HepG2 (cell line): Measurements from ENCODE around the gene HDAC8. TPM values are rescaled to one million over a fixed set of nuclear protein-coding genes. Genes with fewer than 3 reads are reported as not detected.

Experiments used
- ATAC-seq: fragments of 200-7000 bp; cut with Tn5 transposase; 3 replicates; pipeline ENCODE4 v1.9.1; 2020; ENCODE audit warnings: mild to moderate bottlenecking, moderate library complexity
- BruUV-seq: library from RNA; stranded (reverse); fragments of 400-500 nt; replicated peaks from 2 replicates; lab custom pipeline; 2021; lab: Mats Ljungman, UMichigan
- CTCF ChIA-PET: fragments of 300-600 bp; formaldehyde crosslinking; extraction: SDS; loops from one replicate; lab custom pipeline; 2021; ENCODE audit warnings: low total read pairs, inconsistent platforms, low intra/inter-chr PET ratio; lab: Yijun Ruan, JAX
- POLR2A ChIA-PET: fragments of 350-600 bp; sonication (Branson Sonifier 250); formaldehyde crosslinking; loops from one replicate; lab custom pipeline; 2020; ENCODE audit warnings: antibody characterized with exemption, inconsistent platforms; lab: Yijun Ruan, JAX
- DNase-seq: peaks from one replicate; pipeline ENCODE4 v3.0.0-alpha.2; 2015; ENCODE audit warnings: low spot score
- FAIRE-seq: peaks from 3 replicates; lab custom pipeline; 2011; peaks lifted over from hg19 to GRCh38; lab: Jason Lieb, UNC
- H2AFZ ChIP-seq: one replicate; pipeline ENCODE4 v1.6.1; 2011; ENCODE audit warnings: low read length, inconsistent platforms
- H3K27ac ChIP-seq: fragments of 300-600 bp; 3 replicates; pipeline ENCODE4 v1.8.0; 2011; ENCODE audit warnings: mixed run types, mild to moderate bottlenecking, mixed read lengths, low read length, inconsistent platforms; ENCODE audit not compliant: insufficient read depth; ENCODE audit errors: extremely low read length
- H3K27me3 ChIP-seq, 2 experiments: fragments of 200-600 bp in 1 of 2; 2 replicates in 1 of 2; 3 replicates in 1 of 2; pipeline versions ENCODE4 v1.6.0 to v1.8.0; 2011; ENCODE audit warnings: low read length in 2 of 2, mild to moderate bottlenecking in 2 of 2, moderate library complexity in 2 of 2, inconsistent platforms in 1 of 2; ENCODE audit not compliant: insufficient read depth in 2 of 2, control insufficient read depth in 1 of 2
- H3K36me3 ChIP-seq, 2 experiments: fragments of 200-600 bp in 1 of 2; replicated peaks in 1 of 2; 2 replicates in 1 of 2; 3 replicates in 1 of 2; pipeline versions ENCODE4 v1.5.1 to v1.8.0; 2011; ENCODE audit warnings: low read length in 2 of 2, inconsistent platforms in 1 of 2; ENCODE audit not compliant: insufficient read depth in 2 of 2, control insufficient read depth in 1 of 2
- H3K4me1 ChIP-seq: 2 replicates; pipeline ENCODE4 v1.5.1; 2012; ENCODE audit warnings: low read length, inconsistent platforms; ENCODE audit not compliant: insufficient read depth
- H3K4me2 ChIP-seq: 2 replicates; pipeline ENCODE4 v1.6.0; 2011; ENCODE audit warnings: low read depth, low read length, inconsistent platforms
- H3K4me3 ChIP-seq, 3 experiments: fragments of 200-600 bp in 1 of 3; sonication (generic), shearing (Covaris generic) in 1 of 3; replicated peaks in 1 of 3; 2 replicates each; pipeline ENCODE4 v1.5.1; 2011 to 2016; ENCODE audit warnings: low read length in 3 of 3, inconsistent platforms in 2 of 3, low read depth in 2 of 3, mild to moderate bottlenecking in 2 of 3, control low read depth in 1 of 3, mixed read lengths in 1 of 3; ENCODE audit not compliant: insufficient read depth in 1 of 3
- H3K79me2 ChIP-seq: one replicate; pipeline ENCODE4 v1.6.1; 2011; ENCODE audit warnings: low read length, inconsistent platforms; ENCODE audit not compliant: insufficient read depth
- H3K9ac ChIP-seq: 2 replicates; pipeline ENCODE4 v1.6.0; 2011; ENCODE audit warnings: mild to moderate bottlenecking, low read depth, low read length, inconsistent platforms; ENCODE audit not compliant: insufficient read depth
- H3K9me3 ChIP-seq: 2 replicates; pipeline ENCODE4 v1.5.1; 2012; ENCODE audit warnings: mild to moderate bottlenecking, low read length
- H4K20me1 ChIP-seq: 2 replicates; pipeline ENCODE4 v1.6.0; 2011; ENCODE audit warnings: inconsistent platforms, mild to moderate bottlenecking, low read length, moderate library complexity; ENCODE audit not compliant: insufficient read depth
- GPN1 ChIP-seq: sonication (generic); formaldehyde crosslinking; IDR thresholded peaks from 2 replicates; pipeline ENCODE4 v1.5.1; 2020; ENCODE audit warnings: missing genetic modification reagents, borderline replicate concordance
- IKZF1 ChIP-seq: fragments of 450-650 bp; IDR thresholded peaks from 2 replicates; pipeline ENCODE4 v1.7.1; 2016
- SIX1 ChIP-seq: sonication (generic); formaldehyde crosslinking; IDR thresholded peaks from 2 replicates; pipeline ENCODE4 v1.4.0; 2020; ENCODE audit warnings: missing genetic modification reagents, borderline replicate concordance
- ZNF891 ChIP-seq: sonication (generic); formaldehyde crosslinking; IDR thresholded peaks from 2 replicates; pipeline ENCODE4 v1.5.0; 2020; ENCODE audit warnings: mild to moderate bottlenecking, missing genetic modification reagents
- WGBS: methylation state at CpG from one replicate; pipeline ENCODE4 v1.1.6; 2017; ENCODE audit warnings: low lambda C conversion rate; 5-methylcytosine and 5-hydroxymethylcytosine counted together
- in situ Hi-C: cut with HindIII; loops from 2 replicates; pipeline ENCODE4 v1.10.0; 2017; ENCODE audit warnings: low pct_unique_long_range_greater_than_20kb; ENCODE audit not compliant: extremely low pct_ligation_motif_present
- intact Hi-C: fragments of 100-400 bp; cut with micrococcal nuclease; formaldehyde crosslinking; loops from one replicate; pipeline ENCODE4 v1.10.0; 2022; ENCODE audit not compliant: unreplicated experiment
- polyA plus RNA-seq, 8 experiments: library from polyadenylated mRNA; depleted of rRNA in 3 of 8; stranded (reverse) in 7 of 8; unstranded in 1 of 8; fragments of >200 nt; fragmentation: Illumina TruSeq in 4 of 8; extraction: Trizol in 4 of 8; gene quantifications; 2 replicates each; pipeline versions ENCODE4 v1.2.1 to v1.2.3, GENCODE V29; 2011 to 2016; ENCODE audit warnings: low read depth in 4 of 8, missing spikeins in 1 of 8, mixed read lengths in 1 of 8; ENCODE audit not compliant: insufficient read depth in 1 of 8
- total RNA-seq, 5 experiments: library from RNA; depleted of rRNA; stranded (reverse); fragments of >200 nt; fragmentation: Illumina TruSeq; extraction: Trizol; gene quantifications; 2 replicates each; pipeline ENCODE4 v1.2.3, GENCODE V29; 2016; ENCODE audit warnings: low read depth in 1 of 5
- TF ChIP-seq, protein P1 (sequence below): sonication (generic); formaldehyde crosslinking; IDR thresholded peaks from 2 replicates; pipeline ENCODE4 v1.5.0; 2020; ENCODE audit warnings: mild to moderate bottlenecking, missing genetic modification reagents
- TF ChIP-seq, protein P2 (sequence below): sonication (generic); formaldehyde crosslinking; IDR thresholded peaks from 2 replicates; pipeline ENCODE4 v1.8.0; 2022; ENCODE audit warnings: mild to moderate bottlenecking, missing genetic modification reagents; ENCODE audit not compliant: insufficient replicate concordance

The HDAC8 gene
- total and polyA plus RNA-seq, 2 of the 13 experiments (the other 11 are each of a cell fraction or from before 2014, with no cell fraction given), result 13.7 to 28.6 TPM

DNA sequence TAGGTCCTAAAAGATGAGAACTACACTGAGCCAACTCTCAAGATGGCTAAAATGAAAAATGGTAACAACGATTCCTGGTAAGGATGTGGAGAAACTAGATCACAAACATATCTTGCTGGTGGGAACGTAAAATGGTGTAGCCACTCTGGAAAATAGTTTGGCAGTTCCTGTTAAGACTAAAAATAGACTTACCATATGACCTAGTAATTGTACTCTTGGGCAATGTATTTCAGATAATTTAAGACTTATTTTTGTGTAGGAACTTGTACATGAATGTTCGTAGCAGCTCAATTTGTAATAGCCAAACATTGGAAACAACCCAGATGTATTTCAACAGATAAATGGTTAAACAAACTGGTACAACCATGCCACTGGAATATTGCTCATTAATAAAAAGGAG lies 106.2 kb downstream of the HDAC8 start:
- Histone ChIP-seq H2AFZ (no peak overlapping the region), H3K27ac (no peak overlapping the region), H3K9ac (no peak overlapping the region), H3K9me3 (no peaks in the 10 kb centered on the region), H3K36me3 (peaks cover 1 to 2% of the 10 kb centered on the region in 2 experiments; a peak in 1 of 5 replicates), H3K79me2 (no peaks in the 10 kb centered on the region), H3K27me3 (no peaks in the 10 kb centered on the region), H3K4me3 (no peak overlapping the region), H4K20me1 (no peaks in the 10 kb centered on the region), H3K4me2 (no peak overlapping the region), H3K4me1 (no peaks in the 10 kb centered on the region)
- BruUV-seq, result no TSS peak
- DNase-seq (no peak), FAIRE-seq (no peak), ATAC-seq (no peak)
- 97% methylated on average over 3 of the region's 3 CpGs for WGBS
- intact Hi-C loops (no loop called here), in situ Hi-C loops (no loop called here)
- ChIA-PET POLR2A (no interaction called here), CTCF (no interaction called here)
- TF ChIP-seq, protein P1, sequence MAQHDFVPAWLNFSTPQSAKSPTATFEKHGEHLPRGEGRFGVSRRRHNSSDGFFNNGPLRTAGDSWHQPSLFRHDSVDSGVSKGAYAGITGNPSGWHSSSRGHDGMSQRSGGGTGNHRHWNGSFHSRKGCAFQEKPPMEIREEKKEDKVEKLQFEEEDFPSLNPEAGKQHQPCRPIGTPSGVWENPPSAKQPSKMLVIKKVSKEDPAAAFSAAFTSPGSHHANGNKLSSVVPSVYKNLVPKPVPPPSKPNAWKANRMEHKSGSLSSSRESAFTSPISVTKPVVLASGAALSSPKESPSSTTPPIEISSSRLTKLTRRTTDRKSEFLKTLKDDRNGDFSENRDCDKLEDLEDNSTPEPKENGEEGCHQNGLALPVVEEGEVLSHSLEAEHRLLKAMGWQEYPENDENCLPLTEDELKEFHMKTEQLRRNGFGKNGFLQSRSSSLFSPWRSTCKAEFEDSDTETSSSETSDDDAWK, result no peak
- no peak for TF ChIP-seq SIX1 (CRISPR knock-in tag)

DNA sequence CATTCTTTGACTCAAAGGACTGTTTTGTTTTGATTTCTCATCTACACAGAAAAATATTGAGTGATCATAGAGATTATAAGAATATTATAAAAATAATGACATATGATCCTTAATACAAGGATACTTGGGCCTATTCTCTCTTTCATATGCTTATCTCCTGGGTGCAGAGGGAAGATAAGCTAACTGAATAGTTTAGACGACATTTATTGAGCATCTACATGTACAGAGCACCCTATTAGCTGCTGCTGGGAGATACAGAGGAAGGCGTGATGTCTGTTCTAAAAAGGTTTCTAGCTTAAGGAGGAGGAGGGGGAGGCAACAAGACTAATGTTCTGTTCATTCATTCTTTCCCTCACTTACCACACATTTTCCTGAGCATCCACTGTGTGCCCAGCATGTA lies 106.8 kb downstream of the HDAC8 start:
- FAIRE-seq, result no peak
- intact Hi-C loops, result no loop called here
- CTCF ChIA-PET, result no interaction called here

More for the DNA sequence above, 106.8 kb downstream of the HDAC8 start:
- DNase-seq (no peak), ATAC-seq (no peak)
- Histone ChIP-seq H3K27ac (no peak overlapping the region), H3K9me3 (no peaks in the 10 kb centered on the region), H3K4me3 (no peak overlapping the region), H3K79me2 (no peaks in the 10 kb centered on the region), H3K4me2 (no peak overlapping the region), H4K20me1 (no peaks in the 10 kb centered on the region), H3K27me3 (no peaks in the 10 kb centered on the region), H2AFZ (no peak overlapping the region), H3K36me3 (peaks cover 1 to 2% of the 10 kb centered on the region in 2 experiments; a peak in 1 of 5 replicates), H3K4me1 (no peaks in the 10 kb centered on the region), H3K9ac (no peak overlapping the region)
- TF ChIP-seq IKZF1, result no peak
- TF ChIP-seq, protein P2, sequence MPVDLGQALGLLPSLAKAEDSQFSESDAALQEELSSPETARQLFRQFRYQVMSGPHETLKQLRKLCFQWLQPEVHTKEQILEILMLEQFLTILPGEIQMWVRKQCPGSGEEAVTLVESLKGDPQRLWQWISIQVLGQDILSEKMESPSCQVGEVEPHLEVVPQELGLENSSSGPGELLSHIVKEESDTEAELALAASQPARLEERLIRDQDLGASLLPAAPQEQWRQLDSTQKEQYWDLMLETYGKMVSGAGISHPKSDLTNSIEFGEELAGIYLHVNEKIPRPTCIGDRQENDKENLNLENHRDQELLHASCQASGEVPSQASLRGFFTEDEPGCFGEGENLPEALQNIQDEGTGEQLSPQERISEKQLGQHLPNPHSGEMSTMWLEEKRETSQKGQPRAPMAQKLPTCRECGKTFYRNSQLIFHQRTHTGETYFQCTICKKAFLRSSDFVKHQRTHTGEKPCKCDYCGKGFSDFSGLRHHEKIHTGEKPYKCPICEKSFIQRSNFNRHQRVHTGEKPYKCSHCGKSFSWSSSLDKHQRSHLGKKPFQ (CRISPR knock-in tag), result no peak
- no peak for TF ChIP-seq ZNF891 (CRISPR knock-in tag)
- no peak for TF ChIP-seq GPN1 (CRISPR knock-in tag)
- 83% methylated on average over 2 of the region's 2 CpGs for WGBS
- in situ Hi-C loops, result no loop called here
- no TSS peak for BruUV-seq
- POLR2A ChIA-PET, result no interaction called here
